IPS DF 6.9 (cell line): Measurements from ENCODE around the gene GABARAPL1.

Experiments used
- DNase-seq: peaks from one replicate; pipeline ENCODE4 v3.0.0-alpha.2; 2013; ENCODE audit warnings: low read depth, low spot score
- H3K27ac ChIP-seq: one replicate; pipeline ENCODE4 v1.5.1; 2013; ENCODE audit warnings: low read length, control low read depth
- H3K27me3 ChIP-seq: 2 replicates; pipeline ENCODE4 v1.6.1; 2013; ENCODE audit warnings: mild to moderate bottlenecking, low read length; ENCODE audit not compliant: control insufficient read depth, insufficient read depth
- H3K36me3 ChIP-seq: 2 replicates; pipeline ENCODE4 v1.6.1; 2013; ENCODE audit warnings: low read length; ENCODE audit not compliant: control insufficient read depth, insufficient read depth
- H3K4me1 ChIP-seq: 2 replicates; pipeline ENCODE4 v1.6.1; 2013; ENCODE audit warnings: low read length; ENCODE audit not compliant: control insufficient read depth, insufficient read depth
- H3K4me3 ChIP-seq: 2 replicates; pipeline ENCODE4 v1.5.1; 2013; ENCODE audit warnings: mild to moderate bottlenecking, low read length
- H3K9me3 ChIP-seq: 2 replicates; pipeline ENCODE4 v1.6.1; 2013; ENCODE audit warnings: low read length, inconsistent platforms; ENCODE audit not compliant: control insufficient read depth, insufficient read depth
- WGBS: extraction: QIAGEN DNeasy Blood & Tissue Kit; methylation state at CpG from one replicate; pipeline ENCODE4 v1.1.7; 2013; ENCODE audit warnings: mixed read lengths, missing lambda C conversion rate; ENCODE audit not compliant: insufficient read length, insufficient coverage; 5-methylcytosine and 5-hydroxymethylcytosine counted together

The GABARAPL1 gene

GRCh38 chr12:10234562-10234961 is 21.9 kb downstream of the GABARAPL1 start:
- no peak for DNase-seq
- Histone ChIP-seq H3K4me3 (no peak overlapping the region), H3K36me3 (no peaks in the 10 kb centered on the region), H3K27me3 (no peaks in the 10 kb centered on the region), H3K9me3 (0 out of 2 replicates have a peak, but pooled peaks cover 2% of the 10 kb centered on the region), H3K27ac (no peak overlapping the region), H3K4me1 (no peaks in the 10 kb centered on the region)

GRCh38 chr12:10235761-10236631 is 23.3 kb downstream of the GABARAPL1 start:
- WGBS: no CpG with 5 or more reads among the region's 4 CpGs
- no peak for DNase-seq

GRCh38 chr12:10236720-10237119 is 24.0 kb downstream of the GABARAPL1 start:
- DNase-seq: no peak
- no peaks in the 10 kb centered on the region for H3K27me3 ChIP-seq
- H3K4me3 ChIP-seq: no peak overlapping the region
- WGBS: no CpG with 5 or more reads among the region's 1 CpG
- H3K27ac ChIP-seq: no peak overlapping the region
- 0 out of 2 replicates have a peak, but pooled peaks cover 2% of the 10 kb centered on the region for H3K9me3 ChIP-seq
- no peaks in the 10 kb centered on the region for H3K36me3 ChIP-seq
- H3K4me1 ChIP-seq: no peaks in the 10 kb centered on the region

More at GRCh38 chr12:10235761-10236631, 23.3 kb downstream of the GABARAPL1 start:
- Histone ChIP-seq H3K9me3 (0 out of 2 replicates have a peak, but pooled peaks cover 2% of the 10 kb centered on the region), H3K4me1 (no peaks in the 10 kb centered on the region), H3K36me3 (no peaks in the 10 kb centered on the region), H3K27me3 (no peaks in the 10 kb centered on the region), H3K27ac (no peak overlapping the region), H3K4me3 (no peak overlapping the region)

- DNase-seq: no peak
- no peaks in the 10 kb centered on the region for H3K4me1 ChIP-seq
- no peaks in the 10 kb centered on the region for H3K27me3 ChIP-seq
- no peak overlapping the region for H3K27ac ChIP-seq
- 0 out of 2 replicates have a peak, but pooled peaks cover 2% of the 10 kb centered on the region for H3K9me3 ChIP-seq
- H3K36me3 ChIP-seq: no peaks in the 10 kb centered on the region
- no peak overlapping the region for H3K4me3 ChIP-seq
- WGBS: no CpG with 5 or more reads among the region's 1 CpG
Measured at GRCh38 chr12:10238526-10238925, 25.8 kb downstream of the GABARAPL1 start.

GRCh38 chr12:10241290-10241689 is 28.6 kb downstream of the GABARAPL1 start:
- Histone ChIP-seq H3K27me3 (no peaks in the 10 kb centered on the region), H3K4me3 (no peak overlapping the region), H3K9me3 (no peaks in the 10 kb centered on the region), H3K4me1 (no peaks in the 10 kb centered on the region), H3K36me3 (no peaks in the 10 kb centered on the region), H3K27ac (no peak overlapping the region)
- DNase-seq: no peak
- WGBS: no CpG with 5 or more reads among the region's 3 CpGs

- Histone ChIP-seq H3K4me1 (no peaks in the 10 kb centered on the region), H3K4me3 (no peak overlapping the region), H3K27ac (no peak overlapping the region), H3K9me3 (no peaks in the 10 kb centered on the region), H3K27me3 (no peaks in the 10 kb centered on the region), H3K36me3 (no peaks in the 10 kb centered on the region)
- WGBS: no CpG with 5 or more reads among the region's 2 CpGs
- DNase-seq: no peak
Measured at GRCh38 chr12:10241727-10242126, 29.1 kb downstream of the GABARAPL1 start.

- Histone ChIP-seq H3K4me1 (no peaks in the 10 kb centered on the region), H3K27me3 (no peaks in the 10 kb centered on the region), H3K4me3 (no peak overlapping the region), H3K36me3 (no peaks in the 10 kb centered on the region), H3K27ac (no peak overlapping the region), H3K9me3 (no peaks in the 10 kb centered on the region)
- no peak for DNase-seq
- no CpG with 5 or more reads among the region's 1 CpG for WGBS
Measured at GRCh38 chr12:10242539-10242938, 29.9 kb downstream of the GABARAPL1 start.

- no peaks in the 10 kb centered on the region for H3K4me1 ChIP-seq
- H3K4me3 ChIP-seq: no peak overlapping the region
- whole genome bisulfite sequencing: no CpG with 5 or more reads among the region's 11 CpGs
- H3K36me3 ChIP-seq: no peaks in the 10 kb centered on the region
- no peak for DNase-seq
- no peaks in the 10 kb centered on the region for H3K9me3 ChIP-seq
- no peaks in the 10 kb centered on the region for H3K27me3 ChIP-seq
- no peak overlapping the region for H3K27ac ChIP-seq
Measured at GRCh38 chr12:10243818-10244520, 31.3 kb downstream of the GABARAPL1 start.

GRCh38 chr12:10247436-10248058 is 34.9 kb downstream of the GABARAPL1 start:
- Histone ChIP-seq H3K4me1 (no peaks in the 10 kb centered on the region), H3K27ac (no peak overlapping the region), H3K4me3 (no peak overlapping the region), H3K27me3 (no peaks in the 10 kb centered on the region), H3K9me3 (no peaks in the 10 kb centered on the region), H3K36me3 (no peaks in the 10 kb centered on the region)
- no peak for DNase-seq
- no CpG with 5 or more reads among the region's 5 CpGs for WGBS

GRCh38 chr12:10249690-10250455 is 37.2 kb downstream of the GABARAPL1 start:
- no peaks in the 10 kb centered on the region for H3K27me3 ChIP-seq
- no peaks in the 10 kb centered on the region for H3K9me3 ChIP-seq
- WGBS: no CpG with 5 or more reads among the region's 8 CpGs
- no peak overlapping the region for H3K4me3 ChIP-seq
- H3K27ac ChIP-seq: no peak overlapping the region
- no peak for DNase-seq
- H3K36me3 ChIP-seq: no peaks in the 10 kb centered on the region
- H3K4me1 ChIP-seq: no peaks in the 10 kb centered on the region
